GM21717 (cell line): Measurements from ENCODE around the gene TNIP2.
"Not testable (repeated sequence)": the region's sequence is repeated elsewhere in the genome, so short reads cannot be mapped to it uniquely, and the experiment has no call there.

Experiments
- ATAC-seq: cut with Tn5 transposase; IDR thresholded peaks from one replicate; pipeline ENCODE4 v1.9.1; 2021; ENCODE audit warnings: mild to moderate bottlenecking, moderate library complexity; ENCODE audit not compliant: unreplicated experiment

The TNIP2 gene

DNA sequence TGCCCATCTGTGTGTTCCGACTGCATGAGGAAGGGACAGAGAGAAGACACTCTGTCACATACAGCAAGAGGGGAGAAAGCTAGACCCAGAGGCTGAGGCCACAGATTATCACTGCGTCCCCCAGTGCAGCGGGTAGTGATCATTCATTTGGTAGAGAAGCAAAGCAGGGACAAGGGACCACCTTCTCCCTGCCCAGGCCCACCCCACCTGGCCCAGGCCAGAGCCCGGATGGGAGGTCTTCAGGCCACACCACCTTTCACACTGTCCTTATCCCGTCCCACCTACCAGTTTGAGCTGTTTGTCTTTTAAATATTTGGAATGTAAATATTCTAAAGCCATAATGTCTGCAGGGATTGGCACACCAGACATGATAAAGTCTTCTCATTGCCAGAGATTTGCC lies 10.6 kb downstream of the TNIP2 start:
- no peak for ATAC-seq

DNA sequence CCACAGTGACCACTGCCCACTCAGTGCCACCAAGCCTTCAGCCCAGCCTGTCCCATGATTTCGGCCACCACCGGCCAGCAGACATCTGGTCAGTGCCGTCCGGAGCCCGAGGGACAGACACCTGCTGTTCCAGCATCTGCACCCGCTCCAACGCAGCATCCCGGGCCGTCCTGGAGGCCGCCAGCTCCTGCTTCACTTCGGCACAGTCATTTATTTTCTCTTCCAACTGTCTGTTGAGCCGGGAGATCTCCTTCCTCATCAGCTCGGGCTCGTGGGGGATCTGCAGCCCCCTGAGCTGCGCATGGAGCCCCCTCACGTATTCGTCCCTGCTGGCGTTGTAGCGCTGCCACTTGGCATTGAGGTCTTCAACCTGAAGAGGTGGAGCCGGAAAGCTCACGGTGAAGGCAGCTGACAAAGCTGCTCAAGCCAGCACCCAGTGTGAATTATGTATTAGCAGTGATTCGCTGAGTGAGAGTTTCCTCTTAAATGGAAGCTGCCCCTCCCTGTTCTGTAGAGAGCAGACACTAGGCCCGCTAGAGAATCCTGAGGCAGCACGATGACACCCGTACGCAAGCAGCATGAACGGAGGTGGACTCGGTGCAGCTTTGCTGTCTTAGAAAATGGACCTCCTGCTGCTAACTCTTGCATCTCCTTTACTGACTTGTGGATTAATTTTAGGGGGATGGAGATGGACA lies 11.4 kb downstream of the TNIP2 start:
- no peak for ATAC-seq

DNA sequence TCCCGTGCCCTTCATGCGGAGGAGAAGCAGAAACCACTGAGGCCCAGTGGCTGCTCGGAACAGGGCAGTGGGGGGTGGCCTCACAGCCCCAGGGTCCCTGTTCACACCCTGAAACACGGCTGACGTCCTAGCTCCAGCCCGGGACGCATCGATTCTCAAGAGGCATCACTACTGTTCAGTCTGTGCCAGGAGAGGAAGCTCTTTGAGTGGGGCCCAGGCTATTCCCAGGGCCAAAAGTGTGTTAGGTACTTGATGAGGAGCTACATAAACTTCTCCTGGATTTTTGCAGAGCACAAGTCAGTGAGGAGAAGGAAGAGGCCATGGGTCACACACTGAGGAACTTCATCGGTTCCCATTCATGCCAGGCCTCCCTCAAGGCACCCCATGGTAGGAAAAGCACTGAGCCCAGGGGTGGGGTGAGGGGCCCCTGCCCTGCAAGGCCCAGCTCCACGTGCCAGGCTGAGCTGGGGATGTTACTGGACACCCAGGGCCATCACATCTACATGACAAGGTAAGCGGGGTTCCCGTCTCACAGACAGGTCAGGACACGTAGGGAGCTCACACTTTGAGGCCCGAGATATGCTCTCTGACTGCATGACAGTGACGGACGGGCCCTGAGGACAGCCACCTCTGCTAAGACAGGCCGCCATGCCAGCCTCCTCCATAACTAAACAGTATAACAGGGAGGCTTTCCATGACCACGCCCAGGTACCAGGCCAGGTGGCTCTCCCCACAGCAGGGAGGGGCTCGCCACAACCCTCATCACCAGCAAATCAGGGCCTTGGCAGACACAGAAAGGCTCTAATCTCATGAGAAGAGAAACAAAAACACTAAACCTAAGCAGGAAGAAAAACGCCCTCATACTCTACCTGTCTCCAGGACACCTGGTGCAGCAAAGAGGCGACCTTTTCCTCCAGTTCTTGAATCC lies 12.4 kb downstream of the TNIP2 start:
- no peak for ATAC-seq

DNA sequence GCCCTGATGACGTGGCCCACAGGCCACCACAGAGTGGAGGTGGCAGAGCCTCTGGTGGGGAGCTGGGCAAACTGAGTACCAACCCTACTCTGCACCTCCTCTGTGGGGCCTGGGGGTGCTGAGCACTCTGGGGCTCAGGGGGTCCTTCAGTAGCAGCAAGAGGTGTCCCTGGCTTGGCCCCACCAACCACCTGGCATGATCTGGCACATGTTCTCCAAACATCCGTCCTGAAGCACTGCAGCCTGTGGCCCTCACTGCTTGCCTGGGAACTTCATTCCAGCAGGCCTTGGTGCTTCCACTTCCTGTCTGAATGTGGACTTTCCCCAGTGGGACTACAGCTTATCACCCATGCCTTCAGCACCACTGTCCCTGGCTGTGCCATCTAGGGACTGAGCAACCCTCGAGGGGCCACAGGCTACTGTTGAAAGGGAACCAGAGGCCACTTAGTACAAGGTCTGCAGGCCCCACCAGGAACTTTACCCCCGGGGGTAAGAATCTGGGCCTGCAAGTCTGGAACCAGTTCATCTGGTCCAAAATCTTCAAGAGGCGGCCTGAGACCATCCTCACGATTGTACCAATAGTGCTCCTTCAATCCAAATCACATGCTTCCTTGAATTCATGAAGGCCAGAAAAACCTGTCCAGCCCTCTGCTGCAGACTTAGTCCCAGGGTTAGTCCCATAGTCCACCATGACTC lies 13.2 kb downstream of the TNIP2 start:
- ATAC-seq, result no peak

DNA sequence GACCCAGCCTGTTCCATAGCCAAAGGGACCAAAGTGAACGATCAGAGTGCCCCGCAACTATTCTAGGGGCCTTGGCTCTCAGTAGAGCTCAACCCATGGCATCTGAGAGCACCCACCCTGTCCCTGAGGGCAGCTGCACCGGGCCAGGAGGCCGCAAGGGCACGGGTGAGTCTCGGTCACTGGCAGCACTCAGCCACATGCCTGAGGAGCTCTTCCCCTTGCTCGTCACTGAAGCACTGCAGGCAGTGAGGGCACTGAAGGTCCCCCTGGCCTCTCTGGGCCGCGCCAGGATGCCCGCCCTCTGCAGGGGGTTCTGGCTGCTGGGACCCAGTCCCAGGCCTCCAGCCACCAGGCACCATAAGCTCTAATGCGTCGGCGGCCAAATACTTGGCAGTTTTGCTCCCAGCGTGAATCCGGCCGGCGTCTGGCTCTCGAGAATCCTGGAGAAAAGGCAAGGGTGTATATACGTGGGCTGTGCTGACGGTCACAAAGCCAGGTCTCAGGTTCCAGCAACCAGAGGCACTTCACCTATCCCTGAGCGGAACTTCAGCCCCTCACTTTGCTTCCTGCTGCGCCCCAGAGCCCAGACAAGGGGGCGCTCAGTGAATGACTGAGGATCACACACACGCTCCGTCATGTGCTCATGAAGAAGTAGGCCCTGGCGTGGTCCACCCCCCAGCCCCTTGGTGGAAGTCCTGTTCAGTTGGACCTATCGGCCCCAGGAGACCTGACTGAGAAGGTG lies 13.9 kb downstream of the TNIP2 start:
- no peak for ATAC-seq

DNA sequence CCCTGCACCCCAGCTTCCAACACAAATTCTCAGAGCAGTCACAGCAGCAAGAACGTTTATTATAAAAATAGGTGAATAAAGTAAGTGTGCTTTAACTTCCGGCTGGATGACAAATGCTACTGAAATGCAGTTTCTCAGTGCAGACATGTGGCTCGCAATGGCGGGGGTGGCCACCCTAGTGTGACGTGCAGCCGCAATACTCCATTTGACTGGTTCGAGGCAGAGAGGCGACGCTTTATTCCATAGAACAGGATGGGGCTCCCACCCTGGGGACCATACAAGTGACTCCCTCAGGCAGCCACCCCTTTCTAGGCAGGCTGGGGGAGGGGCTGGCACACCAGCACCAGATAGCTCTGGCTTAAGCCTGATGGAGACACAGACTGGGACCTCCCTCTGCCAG lies 14.5 kb downstream of the TNIP2 start:
- no peak for ATAC-seq

DNA sequence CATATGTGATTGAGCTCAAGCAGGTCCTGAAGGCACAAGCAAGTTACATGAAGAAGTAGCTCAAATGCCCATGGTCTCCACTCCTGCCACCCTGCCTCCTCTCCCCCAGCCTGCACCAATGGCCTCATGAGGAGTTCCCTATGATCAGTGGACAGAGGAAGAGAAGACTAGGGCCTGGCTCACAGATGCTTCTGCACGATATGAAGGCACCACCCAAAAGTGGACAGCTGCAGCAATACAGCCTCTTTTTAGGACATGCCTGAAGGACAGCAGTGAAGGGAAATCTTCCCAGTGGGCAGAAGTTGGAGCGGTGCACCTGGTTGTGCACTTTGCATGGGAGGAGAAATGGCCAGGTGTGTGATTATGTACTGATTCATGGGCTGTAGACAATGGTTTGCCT lies 17.8 kb downstream of the TNIP2 start:
- not testable (repeated sequence) for ATAC-seq

DNA sequence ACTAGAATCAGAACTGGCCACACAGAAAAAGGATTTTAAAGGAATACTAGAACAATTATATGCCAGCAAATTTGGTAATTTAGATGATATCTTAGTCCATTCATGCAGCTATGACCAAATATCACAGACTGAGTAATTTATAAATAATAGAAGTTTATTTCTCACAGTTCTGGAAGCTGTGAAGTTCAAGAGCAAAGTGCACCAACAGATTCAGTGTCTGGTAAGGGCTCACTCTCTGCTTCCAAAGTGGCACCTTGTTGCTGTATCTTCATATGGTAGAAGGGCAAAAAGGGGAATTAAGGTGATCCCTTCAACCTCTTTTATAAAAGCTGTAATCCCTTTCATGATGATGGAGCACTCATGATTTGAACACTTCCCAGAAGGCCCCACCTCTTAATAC lies 20.3 kb downstream of the TNIP2 start:
- no peak for ATAC-seq

DNA sequence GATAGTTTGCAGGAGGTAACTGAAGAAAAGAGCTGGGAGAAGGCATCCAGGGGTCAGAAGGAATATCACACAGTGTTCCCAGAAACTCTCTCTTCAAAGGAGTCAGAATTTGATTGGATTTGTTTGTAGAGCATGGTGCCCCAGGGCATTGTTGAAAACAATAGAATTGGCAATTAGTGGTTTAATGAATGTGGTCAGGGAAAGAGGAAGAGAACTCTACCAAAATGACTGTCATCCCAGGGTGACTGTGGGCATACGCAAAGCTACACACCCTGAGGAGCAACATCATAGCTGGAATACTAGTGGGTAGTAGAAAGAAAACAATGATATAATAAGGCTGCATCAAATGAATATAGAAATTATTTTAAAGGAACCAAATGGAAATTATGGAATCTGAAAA lies 21.5 kb downstream of the TNIP2 start:
- ATAC-seq, result no peak

DNA sequence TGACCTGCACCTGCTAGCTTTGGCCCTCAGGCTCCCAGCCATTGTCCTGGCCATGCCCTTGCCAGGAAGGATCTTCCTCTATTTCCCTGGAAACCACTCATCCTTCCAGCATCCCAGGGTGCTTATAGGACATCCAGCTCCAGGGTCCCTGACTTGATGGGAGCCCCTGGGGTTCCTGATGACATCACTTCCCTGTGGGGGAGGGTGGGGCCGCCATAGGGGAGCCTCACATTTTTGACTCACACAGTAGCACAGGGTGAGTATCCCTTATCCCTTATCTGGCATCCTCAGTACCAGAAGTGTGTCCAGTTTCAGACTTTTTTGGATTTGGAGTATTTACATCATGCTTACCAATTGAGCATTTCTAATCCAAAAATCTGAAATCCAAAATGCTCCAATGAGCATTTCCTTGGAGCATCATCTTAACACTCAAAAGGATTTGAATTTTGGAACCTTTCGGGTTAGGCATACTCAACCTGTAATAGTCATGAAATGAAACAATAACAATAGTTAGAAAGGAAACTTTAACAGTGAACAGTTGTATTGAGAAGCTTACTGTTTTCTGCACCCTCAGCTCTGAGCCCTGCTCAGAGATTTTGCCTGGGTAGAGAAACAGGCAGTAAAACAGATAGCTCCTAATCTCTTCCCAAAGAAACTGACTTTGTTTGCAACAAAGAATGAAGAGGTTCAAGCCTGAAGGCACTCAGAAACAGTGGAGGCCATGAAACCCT lies 22.1 kb downstream of the TNIP2 start:
- ATAC-seq, result no peak

DNA sequence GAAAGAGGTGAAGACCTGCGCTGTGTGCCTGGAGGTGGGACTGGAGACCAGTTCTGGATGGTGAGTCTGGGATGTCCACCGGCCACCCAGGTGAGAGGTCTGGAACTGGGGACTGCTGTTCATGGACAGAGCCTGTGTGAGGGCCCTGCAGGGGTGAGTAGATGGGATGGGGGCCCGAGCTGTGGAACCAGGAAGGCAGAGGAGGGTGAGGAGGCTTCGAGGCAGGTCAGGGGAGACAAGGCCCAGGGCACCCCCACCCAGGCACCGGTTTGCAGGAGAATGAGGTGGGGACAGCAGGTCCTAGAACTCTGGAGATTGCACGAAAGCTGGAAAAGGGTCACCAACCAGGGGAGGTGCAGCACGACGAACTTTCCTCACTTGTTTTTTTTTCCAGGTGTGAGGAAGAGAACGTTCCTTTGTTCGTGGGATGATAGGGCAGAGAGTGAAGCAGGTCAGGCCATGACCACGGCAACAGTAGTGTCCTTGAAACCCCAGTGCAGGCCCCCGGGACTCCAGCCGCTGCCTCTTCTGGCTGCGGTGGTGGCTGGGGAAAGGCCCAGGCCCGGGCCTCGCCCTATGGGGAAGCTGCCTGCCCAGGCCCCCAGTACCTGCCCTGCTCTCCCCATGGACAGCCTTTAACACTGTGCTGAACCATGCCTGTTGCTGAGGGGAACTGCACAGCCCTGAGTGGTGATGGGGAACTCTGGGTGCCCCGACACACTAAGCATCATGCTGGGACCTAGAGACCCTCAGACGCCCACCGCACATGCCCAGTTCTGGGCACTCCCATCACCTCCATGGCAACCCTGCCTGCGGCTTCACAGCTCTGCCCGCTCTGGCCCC lies 22.9 kb downstream of the TNIP2 start:
- ATAC-seq, result no peak

DNA sequence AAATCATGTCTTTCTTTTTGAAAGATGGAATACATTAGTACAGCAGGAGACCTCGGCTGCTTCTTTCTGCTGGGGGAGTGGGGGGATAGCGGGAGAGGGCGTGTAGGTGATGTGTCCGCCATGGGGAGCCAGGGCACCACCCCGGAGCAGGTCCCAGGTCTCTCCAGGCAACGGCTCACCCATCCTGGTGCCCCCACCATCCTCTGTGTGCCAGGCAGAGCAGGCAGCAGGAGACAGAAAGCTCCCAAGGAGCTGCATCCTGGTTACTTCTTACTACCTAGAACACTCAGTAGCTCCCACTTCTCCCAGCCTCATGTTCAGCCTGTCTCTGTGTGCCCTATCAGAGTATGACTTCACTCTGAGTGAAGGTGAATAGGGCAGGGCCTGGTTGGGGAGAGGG lies 23.6 kb downstream of the TNIP2 start:
- no peak for ATAC-seq

DNA sequence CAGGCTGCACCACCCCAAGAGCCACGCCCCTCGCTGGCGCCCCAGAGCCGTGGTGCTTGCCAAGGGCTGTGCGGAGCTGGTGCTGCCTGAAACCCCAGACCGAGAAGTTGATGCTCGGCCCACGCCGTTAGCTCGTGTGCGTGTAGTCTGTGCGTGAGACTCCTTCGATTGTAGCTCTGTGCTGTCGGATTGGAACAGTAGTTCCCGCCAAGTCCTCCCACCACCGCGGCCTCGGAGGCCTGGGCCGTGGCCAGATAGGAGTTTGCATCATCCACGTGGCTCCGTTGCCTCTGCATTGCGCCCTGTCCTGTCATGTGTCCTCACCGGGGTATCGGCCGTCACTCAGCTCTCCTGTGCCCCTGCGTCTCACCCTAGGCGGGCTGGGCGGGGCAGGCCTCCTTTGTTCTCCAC lies 24.2 kb downstream of the TNIP2 start:
- no peak for ATAC-seq

DNA sequence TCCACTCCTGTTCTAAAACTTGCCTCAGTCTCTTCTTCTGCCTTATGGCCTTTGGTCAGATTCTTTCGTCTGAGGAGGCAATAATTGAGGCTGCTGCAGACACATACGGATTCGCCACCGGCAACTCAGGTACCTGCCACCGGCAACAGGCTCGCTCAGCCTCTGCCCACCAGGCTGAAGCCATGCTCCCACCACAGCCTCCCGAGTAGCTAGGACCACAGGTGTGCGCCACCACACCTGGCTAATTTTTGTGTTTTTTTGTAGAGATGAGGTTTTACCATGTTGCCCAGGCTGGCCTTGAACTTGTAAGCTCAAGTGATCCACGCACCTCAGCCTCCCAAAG lies 26.6 kb downstream of the TNIP2 start:
- no peak for ATAC-seq

DNA sequence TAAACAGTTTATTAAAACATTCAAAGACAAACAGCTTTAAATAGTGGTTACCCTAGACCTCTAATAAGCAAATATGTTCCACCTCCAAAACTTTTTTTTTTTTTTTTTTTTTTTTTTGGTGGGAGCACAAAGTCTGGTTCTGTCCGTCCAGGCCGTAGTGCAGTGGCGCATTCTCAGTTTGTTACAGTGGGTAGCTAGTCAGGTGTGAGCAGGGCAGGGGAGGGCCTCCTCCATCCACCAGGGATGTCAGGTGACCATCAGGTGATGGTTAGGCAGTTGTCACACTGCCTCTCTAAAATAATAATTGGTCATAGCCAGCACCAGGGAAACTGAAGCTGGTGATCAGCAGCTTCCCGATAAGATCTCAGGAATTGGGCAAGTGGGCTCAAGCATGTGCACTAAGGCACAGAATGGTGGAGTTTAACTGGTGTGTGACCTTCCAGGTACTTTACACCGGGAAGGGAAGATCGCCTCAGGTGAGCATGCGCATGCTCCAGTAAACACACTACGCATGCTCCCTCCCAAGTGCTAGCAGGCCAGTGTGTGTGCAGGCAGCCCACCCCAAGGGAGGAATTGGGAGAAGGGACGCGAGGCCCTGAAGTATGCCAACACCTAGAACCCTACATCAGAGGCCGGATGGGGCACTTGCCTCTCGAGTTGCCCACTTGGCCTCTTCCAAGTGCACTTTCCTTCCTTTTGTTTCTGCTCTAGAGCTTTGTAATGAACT lies 27.2 kb downstream of the TNIP2 start:
- no peak for ATAC-seq

DNA sequence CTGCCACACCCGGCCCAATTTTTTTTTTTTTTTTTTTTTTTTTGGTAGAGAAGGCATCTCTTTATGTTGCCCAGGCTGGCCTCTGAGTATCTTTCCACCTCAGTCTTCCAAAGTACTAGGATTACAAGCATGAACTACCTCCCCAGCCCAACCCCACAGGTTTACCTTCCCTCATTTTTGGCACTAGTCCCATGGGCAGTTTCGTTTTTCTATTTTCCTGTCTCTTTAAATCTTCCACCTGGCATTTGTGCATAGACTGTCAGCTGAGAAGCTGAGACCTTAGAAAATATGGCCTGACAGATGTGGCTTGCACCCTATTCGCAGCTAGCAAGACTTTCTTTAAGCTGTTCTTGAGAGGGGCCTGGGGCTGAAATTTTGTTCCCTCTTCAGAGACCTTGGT lies 27.9 kb downstream of the TNIP2 start:
- no peak for ATAC-seq

DNA sequence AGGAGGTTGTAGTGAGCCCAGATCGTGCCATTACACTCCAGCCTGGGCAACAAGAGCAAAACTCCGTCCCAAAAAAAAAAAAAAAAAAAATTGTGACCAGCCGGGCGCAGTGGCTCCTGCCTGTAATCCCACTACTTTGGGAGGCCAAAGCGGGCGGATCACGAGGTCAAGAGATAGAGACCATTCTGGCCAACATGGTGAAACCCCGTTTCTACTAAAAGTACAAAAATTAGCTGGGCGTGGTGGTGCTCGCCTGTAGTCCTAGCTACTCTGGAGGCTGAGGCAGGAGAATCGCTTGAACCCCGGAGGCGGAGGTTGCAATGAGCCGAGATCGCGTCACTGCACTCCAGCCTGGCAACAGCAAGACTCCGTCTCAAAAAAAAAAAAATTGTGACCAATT lies 29.3 kb downstream of the TNIP2 start:
- ATAC-seq, result not testable (repeated sequence)

DNA sequence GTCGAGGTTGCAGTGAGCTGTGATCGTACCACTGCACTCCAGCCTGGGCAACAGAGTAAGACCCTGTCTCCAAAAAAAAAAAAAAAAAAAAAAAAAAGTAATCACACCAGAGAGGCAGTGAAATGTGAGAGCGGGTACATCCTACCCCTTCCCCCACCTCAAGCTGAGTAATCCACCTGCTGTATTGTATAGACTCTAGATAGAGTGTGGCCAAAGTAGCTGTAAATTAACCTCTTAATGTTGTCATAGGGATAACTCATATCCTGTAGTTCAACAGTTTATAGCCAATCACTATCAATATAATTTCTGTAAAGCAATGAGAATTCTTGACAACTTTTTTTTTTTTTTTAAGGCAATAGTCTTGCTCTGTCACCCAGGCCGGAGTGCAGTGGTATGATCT lies 30.8 kb downstream of the TNIP2 start:
- no peak for ATAC-seq

DNA sequence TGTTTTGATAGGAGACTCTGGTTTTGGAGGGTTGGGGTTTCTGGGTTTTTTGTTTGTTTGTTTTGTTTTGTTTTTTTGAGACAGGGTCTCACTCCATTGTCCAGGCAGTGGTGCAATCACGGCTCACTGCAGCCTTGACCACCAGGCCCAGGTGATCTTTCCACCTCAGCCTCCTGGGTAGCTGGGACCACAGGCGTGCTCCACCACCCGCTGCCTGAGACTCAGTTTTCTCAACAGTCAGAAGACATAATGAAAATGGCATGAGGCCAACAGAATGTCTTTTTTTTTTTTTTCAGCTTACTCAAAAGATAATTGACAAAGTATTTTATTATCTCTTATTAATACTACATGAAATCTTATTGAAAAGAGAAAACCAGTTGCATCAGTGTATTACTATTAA lies 32.4 kb downstream of the TNIP2 start:
- ATAC-seq, result no peak
